GM12875 (cell line): ENCODE data around the gene ME1.

Experiments used
- H3K4me3 ChIP-seq: one replicate; pipeline ENCODE4 v1.5.1; 2011; ENCODE audit warnings: low read depth, low read length, control low read depth
- CTCF ChIP-seq: IDR thresholded peaks from 2 replicates; pipeline ENCODE4 v1.5.1; 2011; ENCODE audit warnings: low read depth, mild to moderate bottlenecking, control low read depth, inconsistent platforms, low read length, moderate library complexity, borderline replicate concordance; ENCODE audit not compliant: insufficient read depth

ME1 gene

GRCh38 chr6:83176246-83176645 lies 254.6 kb downstream of the ME1 start:
- TF ChIP-seq CTCF: no peak
- H3K4me3 ChIP-seq: no peak overlapping the region

GRCh38 chr6:83169511-83169910 lies 261.3 kb downstream of the ME1 start:
- TF ChIP-seq CTCF: no peak

GRCh38 chr6:83169106-83169505 lies 261.7 kb downstream of the ME1 start:
- no peak overlapping the region for H3K4me3 ChIP-seq
- no peak for TF ChIP-seq CTCF

More at GRCh38 chr6:83169511-83169910, 261.3 kb downstream of the ME1 start:
- H3K4me3 ChIP-seq: no peak overlapping the region

GRCh38 chr6:83168556-83168955 lies 262.3 kb downstream of the ME1 start:
- no peak for TF ChIP-seq CTCF
- H3K4me3 ChIP-seq: no peak overlapping the region

GRCh38 chr6:83167726-83168278 lies 263.0 kb downstream of the ME1 start:
- H3K4me3 ChIP-seq: no peak overlapping the region
- no peak for TF ChIP-seq CTCF
